Ascending aorta (tissue), 2 donors: ENCODE data around the gene USP17L19. TPM values are rescaled to one million over a fixed set of nuclear protein-coding genes. Genes with fewer than 3 reads are reported as not detected.
"Not testable (repeated sequence)": the region's sequence is repeated elsewhere in the genome, so short reads cannot be mapped to it uniquely, and the experiment has no call there.

Experiments
- DNase-seq, 2 donors: peaks; one replicate each; pipeline ENCODE4 v3.0.0-alpha.2; 2019; ENCODE audit warnings: low spot score in 2 of 2
- H3K27ac ChIP-seq, 2 donors: fragments of 200-600 bp; sonication (generic); one replicate each; pipeline ENCODE4 v1.5.1; 2016 to 2017; ENCODE audit warnings: mild to moderate bottlenecking in 1 of 2
- H3K27me3 ChIP-seq: fragments of 200-600 bp; sonication (generic); one replicate; pipeline ENCODE4 v1.5.1; 2017
- H3K36me3 ChIP-seq, 2 donors: fragments of 200-600 bp; sonication (generic); one replicate each; pipeline ENCODE4 v1.5.1; 2016
- H3K4me1 ChIP-seq, 2 donors: fragments of 200-600 bp; sonication (generic); one replicate each; pipeline ENCODE4 v1.5.1; 2016 to 2017; ENCODE audit warnings: mild to moderate bottlenecking in 1 of 2
- H3K4me3 ChIP-seq, 2 donors: fragments of 200-600 bp; sonication (generic); one replicate each; pipeline ENCODE4 v1.5.1; 2016 to 2017; ENCODE audit warnings: mild to moderate bottlenecking in 1 of 2
- H3K9me3 ChIP-seq, 2 donors: fragments of 200-600 bp; sonication (generic); one replicate each; pipeline ENCODE4 v1.5.1; 2016
- intact Hi-C: fragments of 100-400 bp; cut with DNase I; formaldehyde crosslinking; loops from one replicate; pipeline ENCODE4 v1.15.1; 2023
- total RNA-seq: library from RNA; depleted of rRNA; stranded (reverse); fragments of >200 nt; gene quantifications from one replicate; pipeline ENCODE4 v1.1.0, GENCODE V29; 2016

The USP17L19 gene, protein sequence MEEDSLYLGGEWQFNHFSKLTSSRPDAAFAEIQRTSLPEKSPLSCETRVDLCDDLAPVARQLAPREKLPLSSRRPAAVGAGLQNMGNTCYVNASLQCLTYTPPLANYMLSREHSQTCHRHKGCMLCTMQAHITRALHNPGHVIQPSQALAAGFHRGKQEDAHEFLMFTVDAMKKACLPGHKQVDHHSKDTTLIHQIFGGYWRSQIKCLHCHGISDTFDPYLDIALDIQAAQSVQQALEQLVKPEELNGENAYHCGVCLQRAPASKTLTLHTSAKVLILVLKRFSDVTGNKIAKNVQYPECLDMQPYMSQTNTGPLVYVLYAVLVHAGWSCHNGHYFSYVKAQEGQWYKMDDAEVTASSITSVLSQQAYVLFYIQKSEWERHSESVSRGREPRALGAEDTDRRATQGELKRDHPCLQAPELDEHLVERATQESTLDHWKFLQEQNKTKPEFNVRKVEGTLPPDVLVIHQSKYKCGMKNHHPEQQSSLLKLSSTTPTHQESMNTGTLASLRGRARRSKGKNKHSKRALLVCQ
- total RNA-seq: not detected

DNA sequence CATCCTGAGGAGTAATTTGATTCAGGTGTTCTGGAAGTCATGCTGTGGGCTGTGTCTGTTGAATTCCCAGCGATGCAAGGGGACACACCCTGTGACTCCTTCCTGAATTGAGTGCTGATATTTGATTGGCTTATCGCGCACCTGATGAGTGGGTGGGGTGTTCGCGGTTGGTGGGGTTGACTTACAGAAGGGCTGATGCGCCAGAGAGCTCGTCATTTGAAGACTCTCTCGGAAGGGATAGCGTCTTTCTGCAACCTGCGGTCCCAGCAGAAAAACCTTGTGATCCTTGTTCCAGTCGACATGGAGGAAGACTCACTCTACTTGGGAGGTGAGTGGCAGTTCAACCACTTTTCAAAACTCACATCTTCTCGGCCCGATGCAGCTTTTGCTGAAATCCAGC, at the start of gene USP17L19:
USP17L19 (plus strand) TSS at position 301 of the 400 bp plus-strand sequence; CDS start at position 301, 0 bp downstream.
- H3K27me3 ChIP-seq, H3K9me3 ChIP-seq, intact Hi-C loops, DNase-seq, H3K4me1 ChIP-seq, H3K36me3 ChIP-seq, H3K27ac ChIP-seq, H3K4me3 ChIP-seq: not testable (repeated sequence)

DNA sequence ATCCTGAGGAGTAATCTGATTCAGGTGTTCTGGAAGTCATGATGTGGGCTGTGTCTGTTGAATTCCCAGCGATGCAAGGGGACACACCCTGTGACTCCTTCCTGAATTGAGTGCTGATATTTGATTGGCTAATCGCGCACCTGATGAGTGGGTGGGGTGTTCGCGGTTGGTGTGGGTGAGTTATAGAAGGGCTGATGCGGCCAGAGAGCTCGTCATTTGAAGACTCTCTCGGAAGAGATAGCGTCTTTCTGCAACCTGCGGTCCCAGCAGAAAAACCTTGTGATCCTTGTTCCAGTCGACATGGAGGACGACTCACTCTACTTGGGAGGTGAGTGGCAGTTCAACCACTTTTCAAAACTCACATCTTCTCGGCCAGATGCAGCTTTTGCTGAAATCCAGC, 42.8 kb upstream of the USP17L19 start, which contains the start of gene USP17L10:
USP17L10 (plus strand) TSS at position 301 of the 400 bp plus-strand sequence; CDS start at position 301, 0 bp downstream.
- H3K4me1 ChIP-seq, H3K36me3 ChIP-seq, H3K4me3 ChIP-seq, intact Hi-C loops, H3K9me3 ChIP-seq, DNase-seq, H3K27me3 ChIP-seq, H3K27ac ChIP-seq: not testable (repeated sequence)

DNA sequence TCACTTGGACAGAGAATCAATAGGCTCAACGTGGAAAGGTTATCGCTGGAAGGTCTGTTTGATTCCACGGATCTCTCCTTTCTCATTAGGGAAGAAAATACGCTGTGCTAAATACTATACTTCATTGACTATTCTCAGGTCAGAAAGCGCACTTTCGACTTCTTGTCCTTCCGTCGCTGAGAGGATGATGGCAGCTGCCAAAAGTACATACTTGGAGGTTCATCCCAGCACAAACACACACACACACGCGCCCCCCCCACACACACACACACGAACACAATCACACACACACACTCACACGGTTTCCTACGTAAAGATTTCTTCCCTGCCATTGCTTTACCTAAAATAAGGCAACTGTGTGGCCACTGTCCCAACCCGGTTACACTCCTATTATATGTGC, 38.5 kb upstream of the USP17L19 start:
- H3K36me3 ChIP-seq, H3K27me3 ChIP-seq, H3K4me3 ChIP-seq, H3K4me1 ChIP-seq, H3K27ac ChIP-seq, intact Hi-C loops, H3K9me3 ChIP-seq: not testable (repeated sequence)
- DNase-seq: peak; percentile 3 to 21

DNA sequence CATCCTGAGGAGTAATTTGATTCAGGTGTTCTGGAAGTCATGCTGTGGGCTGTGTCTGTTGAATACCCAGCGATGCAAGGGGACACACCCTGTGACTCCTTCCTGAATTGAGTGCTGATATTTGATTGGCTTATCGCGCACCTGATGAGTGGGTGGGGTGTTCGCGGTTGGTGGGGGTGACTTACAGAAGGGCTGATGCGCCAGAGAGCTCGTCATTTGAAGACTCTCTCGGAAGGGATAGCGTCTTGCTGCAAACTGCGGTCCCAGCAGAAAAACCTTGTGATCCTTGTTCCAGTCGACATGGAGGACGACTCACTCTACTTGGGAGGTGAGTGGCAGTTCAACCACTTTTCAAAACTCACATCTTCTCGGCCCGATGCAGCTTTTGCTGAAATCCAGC, 38.1 kb upstream of the USP17L19 start, which contains the start of gene USP17L11:
USP17L11 (plus strand) TSS at position 301 of the 400 bp plus-strand sequence; CDS start at position 301, 0 bp downstream.
- H3K9me3 ChIP-seq, DNase-seq, H3K36me3 ChIP-seq, H3K4me1 ChIP-seq, intact Hi-C loops, H3K27me3 ChIP-seq, H3K27ac ChIP-seq, H3K4me3 ChIP-seq: not testable (repeated sequence)

DNA sequence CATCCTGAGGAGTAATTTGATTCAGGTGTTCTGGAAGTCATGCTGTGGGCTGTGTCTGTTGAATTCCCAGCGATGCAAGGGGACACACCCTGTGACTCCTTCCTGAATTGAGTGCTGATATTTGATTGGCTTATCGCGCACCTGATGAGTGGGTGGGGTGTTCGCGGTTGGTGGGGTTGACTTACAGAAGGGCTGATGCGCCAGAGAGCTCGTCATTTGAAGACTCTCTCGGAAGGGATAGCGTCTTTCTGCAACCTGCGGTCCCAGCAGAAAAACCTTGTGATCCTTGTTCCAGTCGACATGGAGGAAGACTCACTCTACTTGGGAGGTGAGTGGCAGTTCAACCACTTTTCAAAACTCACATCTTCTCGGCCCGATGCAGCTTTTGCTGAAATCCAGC, 33.3 kb upstream of the USP17L19 start, which contains the start of gene USP17L12:
USP17L12 (plus strand) TSS at position 301 of the 400 bp plus-strand sequence; CDS start at position 301, 0 bp downstream.
- intact Hi-C loops, H3K4me3 ChIP-seq, DNase-seq, H3K4me1 ChIP-seq, H3K27ac ChIP-seq, H3K36me3 ChIP-seq, H3K27me3 ChIP-seq, H3K9me3 ChIP-seq: not testable (repeated sequence)

DNA sequence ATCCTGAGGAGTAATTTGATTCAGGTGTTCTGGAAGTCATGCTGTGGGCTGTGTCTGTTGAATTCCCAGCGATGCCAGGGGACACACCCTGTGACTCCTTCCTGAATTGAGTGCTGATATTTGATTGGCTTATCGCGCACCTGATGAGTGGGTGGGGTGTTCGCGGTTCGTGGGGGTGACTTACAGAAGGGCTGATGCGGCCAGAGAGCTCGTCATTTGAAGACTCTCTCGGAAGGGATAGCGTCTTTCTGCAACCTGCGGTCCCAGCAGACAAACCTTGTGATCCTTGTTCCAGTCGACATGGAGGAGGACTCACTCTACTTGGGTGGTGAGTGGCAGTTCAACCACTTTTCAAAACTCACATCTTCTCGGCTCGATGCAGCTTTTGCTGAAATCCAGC, 28.6 kb upstream of the USP17L19 start, which contains the start of gene USP17L13:
USP17L13 (plus strand) TSS at position 301 of the 400 bp plus-strand sequence; CDS start at position 301, 0 bp downstream.
- DNase-seq, H3K27ac ChIP-seq, H3K27me3 ChIP-seq, intact Hi-C loops, H3K4me3 ChIP-seq, H3K4me1 ChIP-seq, H3K9me3 ChIP-seq, H3K36me3 ChIP-seq: not testable (repeated sequence)

DNA sequence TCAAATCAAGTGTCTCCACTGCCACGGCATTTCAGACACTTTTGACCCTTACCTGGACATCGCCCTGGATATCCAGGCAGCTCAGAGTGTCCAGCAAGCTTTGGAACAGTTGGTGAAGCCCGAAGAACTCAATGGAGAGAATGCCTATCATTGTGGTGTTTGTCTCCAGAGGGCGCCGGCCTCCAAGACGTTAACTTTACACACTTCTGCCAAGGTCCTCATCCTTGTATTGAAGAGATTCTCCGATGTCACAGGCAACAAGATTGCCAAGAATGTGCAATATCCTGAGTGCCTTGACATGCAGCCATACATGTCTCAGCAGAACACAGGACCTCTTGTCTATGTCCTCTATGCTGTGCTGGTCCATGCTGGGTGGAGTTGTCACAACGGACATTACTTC, 22.9 kb upstream of the USP17L19 start:
- H3K9me3 ChIP-seq, H3K4me3 ChIP-seq, H3K4me1 ChIP-seq, H3K27ac ChIP-seq, H3K36me3 ChIP-seq, intact Hi-C loops, H3K27me3 ChIP-seq: not testable (repeated sequence)
- peak in 1 of 2 donors; percentile 39 for DNase-seq

DNA sequence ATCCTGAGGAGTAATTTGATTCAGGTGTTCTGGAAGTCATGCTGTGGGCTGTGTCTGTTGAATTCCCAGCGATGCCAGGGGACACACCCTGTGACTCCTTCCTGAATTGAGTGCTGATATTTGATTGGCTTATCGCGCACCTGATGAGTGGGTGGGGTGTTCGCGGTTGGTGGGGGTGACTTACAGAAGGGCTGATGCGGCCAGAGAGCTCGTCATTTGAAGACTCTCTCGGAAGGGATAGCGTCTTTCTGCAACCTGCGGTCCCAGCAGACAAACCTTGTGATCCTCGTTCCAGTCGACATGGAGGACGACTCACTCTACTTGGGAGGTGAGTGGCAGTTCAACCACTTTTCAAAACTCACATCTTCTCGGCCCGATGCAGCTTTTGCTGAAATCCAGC, 19.1 kb upstream of the USP17L19 start, which contains the start of gene USP17L15:
USP17L15 (plus strand) TSS at position 301 of the 400 bp plus-strand sequence; CDS start at position 301, 0 bp downstream.
- H3K27ac ChIP-seq, H3K4me3 ChIP-seq, H3K9me3 ChIP-seq, DNase-seq, H3K27me3 ChIP-seq, H3K4me1 ChIP-seq, H3K36me3 ChIP-seq, intact Hi-C loops: not testable (repeated sequence)

DNA sequence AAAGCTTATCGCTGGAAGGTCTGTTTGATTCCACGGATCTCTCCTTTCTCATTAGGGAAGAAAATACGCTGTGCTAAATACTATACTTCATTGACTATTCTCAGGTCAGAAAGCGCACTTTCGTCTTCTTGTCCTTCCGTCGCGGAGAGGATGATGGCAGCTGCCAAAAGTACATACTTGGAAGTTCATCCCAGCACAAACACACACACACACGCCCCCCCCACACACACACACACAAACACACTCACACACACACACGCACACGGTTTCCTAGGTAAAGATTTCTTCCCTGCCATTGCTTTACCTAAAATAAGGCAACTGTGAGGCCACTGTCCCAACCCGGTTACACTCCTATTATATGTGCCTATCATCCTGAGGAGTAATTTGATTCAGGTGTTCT, 14.7 kb upstream of the USP17L19 start:
- H3K4me3 ChIP-seq, H3K36me3 ChIP-seq, H3K4me1 ChIP-seq, H3K27me3 ChIP-seq, intact Hi-C loops, H3K27ac ChIP-seq, H3K9me3 ChIP-seq: not testable (repeated sequence)
- peak in 1 of 2 donors; percentile 38 for DNase-seq

DNA sequence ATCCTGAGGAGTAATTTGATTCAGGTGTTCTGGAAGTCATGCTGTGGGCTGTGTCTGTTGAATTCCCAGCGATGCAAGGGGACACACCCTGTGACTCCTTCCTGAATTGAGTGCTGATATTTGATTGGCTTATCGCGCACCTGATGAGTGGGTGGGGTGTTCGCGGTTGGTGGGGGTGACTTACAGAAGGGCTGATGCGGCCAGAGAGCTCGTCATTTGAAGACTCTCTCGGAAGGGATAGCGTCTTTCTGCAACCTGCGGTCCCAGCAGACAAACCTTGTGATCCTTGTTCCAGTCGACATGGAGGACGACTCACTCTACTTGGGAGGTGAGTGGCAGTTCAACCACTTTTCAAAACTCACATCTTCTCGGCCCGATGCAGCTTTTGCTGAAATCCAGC, 9.6 kb upstream of the USP17L19 start, which contains the start of gene USP17L17:
USP17L17 (plus strand) TSS at position 301 of the 400 bp plus-strand sequence; CDS start at position 301, 0 bp downstream.
- H3K36me3 ChIP-seq, H3K27me3 ChIP-seq, H3K9me3 ChIP-seq, H3K4me3 ChIP-seq, intact Hi-C loops, DNase-seq, H3K4me1 ChIP-seq, H3K27ac ChIP-seq: not testable (repeated sequence)

DNA sequence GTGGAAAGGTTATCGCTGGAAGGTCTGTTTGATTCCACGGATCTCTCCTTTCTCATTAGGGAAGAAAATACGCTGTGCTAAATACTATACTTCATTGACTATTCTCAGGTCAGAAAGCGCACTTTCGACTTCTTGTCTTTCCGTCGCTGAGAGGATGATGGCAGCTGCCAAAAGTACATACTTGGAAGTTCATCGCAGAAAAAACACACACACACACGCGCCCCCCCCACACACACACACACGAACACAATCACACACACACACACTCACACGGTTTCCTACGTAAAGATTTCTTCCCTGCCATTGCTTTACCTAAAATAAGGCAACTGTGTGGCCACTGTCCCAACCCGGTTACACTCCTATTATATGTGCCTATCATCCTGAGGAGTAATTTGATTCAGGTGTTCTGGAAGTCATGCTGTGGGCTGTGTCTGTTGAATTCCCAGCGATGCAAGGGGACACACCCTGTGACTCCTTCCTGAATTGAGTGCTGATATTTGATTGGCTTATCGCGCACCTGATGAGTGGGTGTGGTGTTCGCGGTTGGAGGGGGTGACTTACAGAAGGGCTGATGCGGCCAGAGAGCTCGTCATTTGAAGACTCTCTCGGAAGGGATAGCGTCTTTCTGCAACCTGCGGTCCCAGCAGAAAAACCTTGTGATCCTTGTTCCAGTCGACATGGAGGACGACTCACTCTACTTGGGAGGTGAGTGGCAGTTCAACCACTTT, 5.1 kb upstream of the USP17L19 start, which contains the start of gene USP17L18:
USP17L18 (plus strand) TSS at position 678 of the 728 bp plus-strand sequence; CDS start at position 678, 0 bp downstream.
- H3K27ac ChIP-seq, intact Hi-C loops, H3K9me3 ChIP-seq, H3K36me3 ChIP-seq, H3K4me1 ChIP-seq, H3K27me3 ChIP-seq, H3K4me3 ChIP-seq: not testable (repeated sequence)
- DNase-seq: peak; percentile 4 to 60

DNA sequence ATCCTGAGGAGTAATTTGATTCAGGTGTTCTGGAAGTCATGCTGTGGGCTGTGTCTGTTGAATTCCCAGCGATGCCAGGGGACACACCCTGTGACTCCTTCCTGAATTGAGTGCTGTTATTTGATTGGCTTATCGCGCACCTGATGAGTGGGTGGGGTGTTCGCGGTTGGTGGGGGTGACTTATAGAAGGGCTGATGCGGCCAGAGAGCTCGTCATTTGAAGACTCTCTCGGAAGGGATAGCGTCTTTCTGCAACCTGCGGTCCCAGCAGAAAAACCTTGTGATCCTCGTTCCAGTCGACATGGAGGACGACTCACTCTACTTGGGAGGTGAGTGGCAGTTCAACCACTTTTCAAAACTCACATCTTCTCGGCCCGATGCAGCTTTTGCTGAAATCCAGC, 4.6 kb downstream of the USP17L19 start, which contains the start of gene USP17L20:
USP17L20 (plus strand) TSS at position 301 of the 400 bp plus-strand sequence; CDS start at position 301, 0 bp downstream.
- H3K4me1 ChIP-seq, H3K4me3 ChIP-seq, H3K36me3 ChIP-seq, H3K9me3 ChIP-seq, H3K27ac ChIP-seq, intact Hi-C loops, DNase-seq, H3K27me3 ChIP-seq: not testable (repeated sequence)

DNA sequence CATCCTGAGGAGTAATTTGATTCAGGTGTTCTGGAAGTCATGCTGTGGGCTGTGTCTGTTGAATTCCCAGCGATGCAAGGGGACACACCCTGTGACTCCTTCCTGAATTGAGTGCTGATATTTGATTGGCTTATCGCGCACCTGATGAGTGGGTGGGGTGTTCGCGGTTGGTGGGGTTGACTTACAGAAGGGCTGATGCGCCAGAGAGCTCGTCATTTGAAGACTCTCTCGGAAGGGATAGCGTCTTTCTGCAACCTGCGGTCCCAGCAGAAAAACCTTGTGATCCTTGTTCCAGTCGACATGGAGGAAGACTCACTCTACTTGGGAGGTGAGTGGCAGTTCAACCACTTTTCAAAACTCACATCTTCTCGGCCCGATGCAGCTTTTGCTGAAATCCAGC, 9.4 kb downstream of the USP17L19 start, which contains the start of gene USP17L21:
USP17L21 (plus strand) TSS at position 301 of the 400 bp plus-strand sequence; CDS start at position 301, 0 bp downstream.
- H3K9me3 ChIP-seq, DNase-seq, H3K36me3 ChIP-seq, H3K27ac ChIP-seq, H3K4me3 ChIP-seq, H3K4me1 ChIP-seq, intact Hi-C loops, H3K27me3 ChIP-seq: not testable (repeated sequence)
